K562 (cell line): ENCODE results near the gene DSP. TPM values are rescaled to one million over a fixed set of nuclear protein-coding genes. Genes with fewer than 3 reads are reported as not detected.
A peak's percentile ranks its signal among the peaks of the same experiment; 100 is the strongest.

Source experiments
- GMEB1 ChIP-seq: fragments of 250-450 bp; sonication (Bioruptor Pico); IDR thresholded peaks from 2 replicates; pipeline ENCODE4 v1.4.0; 2020; ENCODE audit warnings: mild to moderate bottlenecking
- LCOR ChIP-seq: sonication (generic); formaldehyde crosslinking; IDR thresholded peaks from 2 replicates; pipeline ENCODE4 v1.8.0; 2022; ENCODE audit warnings: mild to moderate bottlenecking, missing genetic modification reagents
- NFE2 ChIP-seq: IDR thresholded peaks from 2 replicates; pipeline ENCODE4 v1.6.1; 2014; ENCODE audit warnings: antibody characterized with exemption, low read depth
- NKRF ChIP-seq: fragments of 450-650 bp; IDR thresholded peaks from 2 replicates; pipeline ENCODE4 v1.6.1; 2016; ENCODE audit warnings: borderline replicate concordance
- PKNOX1 ChIP-seq: fragments of 450-650 bp; IDR thresholded peaks from 2 replicates; pipeline ENCODE4 v1.6.1; 2016
- ZBTB43 ChIP-seq: sonication (generic); formaldehyde crosslinking; IDR thresholded peaks from 2 replicates; pipeline ENCODE4 v1.8.0; 2023; ENCODE audit warnings: mild to moderate bottlenecking, missing genetic modification reagents
- polyA plus RNA-seq, 8 experiments: library from polyadenylated mRNA; depleted of rRNA in 4 of 8; stranded (reverse) in 5 of 8; unstranded in 3 of 8; fragments of >200 nt; fragmentation: Nextera tagmentation in 2 of 8; fragmentation: Illumina TruSeq in 1 of 8; extraction: Ambion mirVana in 2 of 8; extraction: Trizol in 1 of 8; gene quantifications; 2 replicates each; pipeline versions ENCODE4 v1.2.1 to v1.2.3, GENCODE V29; 2011 to 2014; ENCODE audit warnings: inconsistent platforms in 1 of 8, missing spikeins in 1 of 8
- total RNA-seq, 7 experiments: library from RNA; depleted of rRNA in 6 of 7; stranded (reverse); fragments of >200 nt in 6 of 7; fragmentation: Illumina TruSeq in 2 of 7; extraction: Trizol in 2 of 7; gene quantifications; 2 replicates each; pipeline versions ENCODE4 v1.2.1 to v1.2.3, GENCODE V29; 2011 to 2021; ENCODE audit warnings: low replicate concordance in 1 of 7

Gene DSP
- total and polyA plus RNA-seq, 9 of the 15 experiments (the other 6 are each of a cell fraction or from before 2014, with no cell fraction given) = under 0.01 to 0.24 (median 0.03) TPM; not detected in 2

GRCh38 chr6:7590918-7591302, 49.4 kb downstream of the DSP start (continued):
- TF ChIP-seq PKNOX1 (peak; percentile 28; the same call in 1 of the 2 replicates), ZBTB43 (CRISPR knock-in tag) (0 out of 2 replicates have a peak, but pooled peaks have one; percentile 26), GMEB1 (no peak), LCOR (CRISPR knock-in tag) (0 out of 2 replicates have a peak, but pooled peaks have one; percentile 12), NFE2 (peak; percentile 81), NKRF (peak; percentile 32; the same call in 1 of the 2 replicates)
- TF ChIP-seq, all 486 proteins: peak for 18
